Stimulated activated CD8-positive, alpha-beta memory T cell treated with anti-CD3 and anti-CD28 coated beads, Interleukin-12 subunit alpha, Interleukin-12 subunit beta, amount 100 ng/mL, for 24 hours (primary cell): ENCODE measurements around the gene ZSCAN21.

Experiments
- DNase-seq: peaks from one replicate; pipeline ENCODE4 v3.0.0-alpha.2; 2020; ENCODE audit errors: extremely low read depth

ZSCAN21 gene

GRCh38 chr7:100075418-100075817 lies 25.8 kb downstream of the ZSCAN21 start:
- no peak for DNase-seq

- no peak for DNase-seq
These were observed 27.6 kb downstream of the ZSCAN21 start for GRCh38 chr7:100077205-100077604.

- no peak for DNase-seq
These were observed 29.5 kb downstream of the ZSCAN21 start for GRCh38 chr7:100079024-100079560.

- DNase-seq: no peak
These were observed 31.4 kb downstream of the ZSCAN21 start for GRCh38 chr7:100080907-100081534.

- DNase-seq: peak; percentile 92
These were observed 32.0 kb downstream of the ZSCAN21 start, which contains the start of gene ZNF3 for GRCh38 chr7:100081535-100082102. Gene ZNF3 (minus strand): TSS chr7:100081723. CDS start chr7:100077357, 4,366 bp downstream.

- DNase-seq: no peak
These were observed 33.4 kb downstream of the ZSCAN21 start for GRCh38 chr7:100082978-100083377.

GRCh38 chr7:100085515-100085914 lies 35.9 kb downstream of the ZSCAN21 start:
- no peak for DNase-seq

GRCh38 chr7:100087055-100087750 lies 37.6 kb downstream of the ZSCAN21 start:
- DNase-seq: no peak

- DNase-seq: no peak
These were observed 38.6 kb downstream of the ZSCAN21 start for GRCh38 chr7:100088095-100088620.

GRCh38 chr7:100088621-100089457 lies 39.3 kb downstream of the ZSCAN21 start, which contains the start of gene COPS6:
Gene COPS6 (plus strand): TSS chr7:100088969. CDS start chr7:100088991, 22 bp downstream.
- peak; percentile 63 for DNase-seq

GRCh38 chr7:100089458-100090196 lies 40.1 kb downstream of the ZSCAN21 start:
- DNase-seq: no peak

- no peak for DNase-seq
These were observed 41.2 kb downstream of the ZSCAN21 start for GRCh38 chr7:100090527-100091410.

- no peak for DNase-seq
These were observed 42.0 kb downstream of the ZSCAN21 start for GRCh38 chr7:100091411-100092181.

GRCh38 chr7:100093054-100093453 lies 43.5 kb downstream of the ZSCAN21 start:
- no peak for DNase-seq

- DNase-seq: no peak
These were observed 43.9 kb downstream of the ZSCAN21 start for GRCh38 chr7:100093498-100093897.

GRCh38 chr7:100093925-100094486 lies 44.4 kb downstream of the ZSCAN21 start:
- no peak for DNase-seq

- no peak for DNase-seq
These were observed 45.7 kb downstream of the ZSCAN21 start for GRCh38 chr7:100095289-100095688.

GRCh38 chr7:100095704-100096103 lies 46.1 kb downstream of the ZSCAN21 start:
- DNase-seq: no peak

GRCh38 chr7:100098913-100099312 lies 49.3 kb downstream of the ZSCAN21 start:
- DNase-seq: no peak
